Erythroblast (primary cell): Measurements from ENCODE around the gene RINT1.
"Not testable (repeated sequence)": the region's sequence is repeated elsewhere in the genome, so short reads cannot be mapped to it uniquely, and the experiment has no call there.

Experiments used
- DNase-seq, 2 experiments: peaks; one replicate each; lab custom pipeline; 2025; lab: John Stamatoyannopoulos, UW
- GATA1 ChIP-seq: IDR thresholded peaks from 2 replicates; pipeline ENCODE4 v1.6.1; 2011; ENCODE audit warnings: low read depth, mild to moderate bottlenecking, control low read depth, low read length, moderate library complexity
- POLR2A ChIP-seq: IDR thresholded peaks from 2 replicates; pipeline ENCODE4 v1.6.1; 2011; ENCODE audit warnings: mild to moderate bottlenecking, low read length

The RINT1 gene

GRCh38 chr7:105521027-105521716 is 10.8 kb upstream of the RINT1 start:
- DNase-seq, result peak; percentile 71 to 76
- TF ChIP-seq POLR2A, result no peak
- TF ChIP-seq GATA1, result no peak

GRCh38 chr7:105521717-105522463 is 10.1 kb upstream of the RINT1 start, which contains the start of gene PUS7:
Gene PUS7 (minus strand): TSS chr7:105522271. CDS start chr7:105508512, 13,759 bp downstream.
- TF ChIP-seq GATA1, result no peak
- peak; percentile 72 for TF ChIP-seq POLR2A
- peak; percentile 92 to 93 for DNase-seq

- not testable (repeated sequence) for DNase-seq
Measured at GRCh38 chr7:105524423-105524822, 7.6 kb upstream of the RINT1 start.

- no peak for TF ChIP-seq POLR2A
- TF ChIP-seq GATA1, result no peak
Measured at GRCh38 chr7:105524840-105525239, 7.2 kb upstream of the RINT1 start.

GRCh38 chr7:105527737-105528136 is 4.3 kb upstream of the RINT1 start:
- DNase-seq, result not testable (repeated sequence)

More at GRCh38 chr7:105524840-105525239, 7.2 kb upstream of the RINT1 start:
- no peak for DNase-seq

- DNase-seq, result no peak
- TF ChIP-seq POLR2A, result no peak
- TF ChIP-seq GATA1, result no peak
Measured at GRCh38 chr7:105530126-105530525, 1.9 kb upstream of the RINT1 start.

- TF ChIP-seq POLR2A, result no peak
- no peak for TF ChIP-seq GATA1
- DNase-seq, result no peak
Measured at GRCh38 chr7:105530546-105530945, 1.5 kb upstream of the RINT1 start.

GRCh38 chr7:105532709-105533460 is 884 bp downstream of the RINT1 start:
- DNase-seq, result peak; percentile 32 to 70
- TF ChIP-seq POLR2A (no peak), GATA1 (no peak)

- TF ChIP-seq POLR2A, result no peak
- no peak for TF ChIP-seq GATA1
- DNase-seq, result peak in 1 of 2 experiments; percentile 5
Measured at GRCh38 chr7:105538339-105538738, 6.3 kb downstream of the RINT1 start.

GRCh38 chr7:105559926-105560325 is 27.9 kb downstream of the RINT1 start:
- TF ChIP-seq POLR2A (no peak), GATA1 (no peak)
- no peak for DNase-seq

GRCh38 chr7:105565190-105565589 is 33.2 kb downstream of the RINT1 start:
- TF ChIP-seq GATA1, result no peak
- no peak for TF ChIP-seq POLR2A
- no peak for DNase-seq

GRCh38 chr7:105567024-105567423 is 35.0 kb downstream of the RINT1 start:
- DNase-seq, result no peak

GRCh38 chr7:105567821-105568220 is 35.8 kb downstream of the RINT1 start:
- DNase-seq, result no peak
- TF ChIP-seq POLR2A, result no peak
- no peak for TF ChIP-seq GATA1

More at GRCh38 chr7:105567024-105567423, 35.0 kb downstream of the RINT1 start:
- TF ChIP-seq GATA1 (no peak), POLR2A (no peak)

- no peak for TF ChIP-seq POLR2A
Measured at GRCh38 chr7:105571891-105572290, 39.9 kb downstream of the RINT1 start.

More at GRCh38 chr7:105571891-105572290, 39.9 kb downstream of the RINT1 start:
- no peak for DNase-seq
